ENCODE measurements around the gene SLCO6A1.

SLCO6A1 gene, protein sequence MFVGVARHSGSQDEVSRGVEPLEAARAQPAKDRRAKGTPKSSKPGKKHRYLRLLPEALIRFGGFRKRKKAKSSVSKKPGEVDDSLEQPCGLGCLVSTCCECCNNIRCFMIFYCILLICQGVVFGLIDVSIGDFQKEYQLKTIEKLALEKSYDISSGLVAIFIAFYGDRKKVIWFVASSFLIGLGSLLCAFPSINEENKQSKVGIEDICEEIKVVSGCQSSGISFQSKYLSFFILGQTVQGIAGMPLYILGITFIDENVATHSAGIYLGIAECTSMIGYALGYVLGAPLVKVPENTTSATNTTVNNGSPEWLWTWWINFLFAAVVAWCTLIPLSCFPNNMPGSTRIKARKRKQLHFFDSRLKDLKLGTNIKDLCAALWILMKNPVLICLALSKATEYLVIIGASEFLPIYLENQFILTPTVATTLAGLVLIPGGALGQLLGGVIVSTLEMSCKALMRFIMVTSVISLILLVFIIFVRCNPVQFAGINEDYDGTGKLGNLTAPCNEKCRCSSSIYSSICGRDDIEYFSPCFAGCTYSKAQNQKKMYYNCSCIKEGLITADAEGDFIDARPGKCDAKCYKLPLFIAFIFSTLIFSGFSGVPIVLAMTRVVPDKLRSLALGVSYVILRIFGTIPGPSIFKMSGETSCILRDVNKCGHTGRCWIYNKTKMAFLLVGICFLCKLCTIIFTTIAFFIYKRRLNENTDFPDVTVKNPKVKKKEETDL

DNA sequence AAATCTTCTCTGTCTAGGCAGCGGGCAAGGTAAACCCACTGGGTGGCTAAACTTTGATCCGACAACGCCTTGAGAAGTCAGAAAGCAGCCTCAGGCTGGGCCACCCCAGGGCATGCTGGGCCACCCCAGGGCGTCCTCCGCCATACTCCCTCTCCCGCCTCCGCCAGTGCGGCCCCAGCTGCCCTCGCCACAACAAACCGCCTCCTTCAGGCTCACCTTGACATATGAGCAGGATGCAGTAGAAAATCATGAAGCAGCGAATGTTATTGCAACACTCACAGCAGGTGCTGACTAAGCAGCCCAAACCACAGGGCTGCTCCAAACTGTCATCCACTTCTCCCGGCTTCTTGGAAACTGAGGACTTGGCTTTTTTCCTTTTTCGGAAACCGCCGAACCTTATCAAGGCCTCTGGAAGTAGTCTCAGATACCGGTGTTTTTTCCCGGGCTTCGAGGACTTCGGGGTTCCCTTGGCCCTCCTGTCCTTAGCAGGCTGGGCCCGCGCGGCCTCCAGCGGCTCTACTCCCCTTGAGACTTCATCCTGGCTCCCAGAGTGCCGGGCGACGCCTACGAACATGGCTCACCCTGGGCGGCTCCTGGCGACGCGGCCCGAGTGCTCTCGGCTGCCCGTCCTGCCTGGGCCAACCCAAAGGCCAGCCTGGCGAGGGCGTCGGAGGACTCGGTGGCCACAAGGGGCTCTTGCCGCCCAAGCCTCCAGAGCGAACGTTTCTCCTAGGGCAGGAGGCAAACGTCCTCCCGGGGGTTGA, at the start of gene SLCO6A1:
Gene SLCO6A1 (minus strand): TSS at position 731 of the 764 bp plus-strand sequence. CDS start 157 bp downstream, at position 574.
- Histone ChIP-seq H3K4me1 (ENCODE audit: insufficient read depth, low read length) (no peaks in the 10 kb centered on the region), H3K4me3 (ENCODE audit: low read depth in 1 of 2, low read length in 2 of 2) (no peak within 1 kb of the TSS), H3K36me3 (ENCODE audit: insufficient read depth, low read length) (no peaks in the 10 kb centered on the region), H3K9me3 (ENCODE audit: low read length) (no peaks in the 10 kb centered on the region), H3K9ac (ENCODE audit: low read length) (no peak within 1 kb of the TSS), H3K27ac (ENCODE audit: low read depth, low read length) (no peak within 1 kb of the TSS), H3K27me3 (ENCODE audit: control insufficient read depth in 1 of 2, insufficient read depth in 2 of 2, low read length in 2 of 2) (no peaks in the 10 kb centered on the region)

DNA sequence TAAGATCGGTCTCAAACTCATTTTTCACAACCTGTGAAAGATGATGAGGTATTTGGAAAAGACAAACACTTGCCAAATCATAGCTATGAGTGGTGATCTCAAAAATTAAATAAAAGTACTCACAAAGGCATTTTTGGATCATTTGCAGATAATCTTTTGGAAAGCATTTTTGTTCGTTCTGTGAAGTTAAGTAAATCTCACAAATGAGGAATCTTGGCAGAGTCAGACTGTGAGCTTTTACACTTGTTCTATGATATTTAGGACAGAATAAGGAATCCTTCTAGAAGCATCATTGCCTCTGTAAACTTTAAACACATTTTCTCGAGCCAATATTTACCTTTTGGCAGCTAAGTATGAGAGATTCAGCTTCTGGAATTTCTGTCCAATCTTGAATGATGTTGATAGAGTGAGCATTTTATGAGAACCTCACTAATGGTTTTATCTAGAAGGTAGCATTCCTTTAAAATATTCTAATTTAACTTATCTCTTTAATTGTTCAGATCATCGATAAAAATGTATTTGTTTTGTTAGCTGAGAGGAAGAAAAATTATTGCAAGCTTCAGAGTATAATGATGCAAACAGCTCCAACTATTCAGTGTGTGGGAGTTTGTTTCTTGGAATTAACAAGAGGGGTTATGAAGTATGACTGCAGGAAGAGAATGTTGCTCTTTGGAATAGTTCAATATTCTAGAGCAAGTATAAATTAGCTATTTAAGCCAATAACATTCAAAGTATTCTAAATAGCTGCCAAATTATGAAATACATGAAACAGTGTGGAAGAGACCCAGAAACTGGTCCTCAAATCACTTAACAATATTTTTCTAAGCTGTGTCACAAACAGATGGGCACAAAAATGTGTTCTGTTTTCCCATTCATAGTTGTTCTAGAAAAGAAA, 48.6 kb upstream of the SLCO6A1 start:
- Histone ChIP-seq H3K9ac (ENCODE audit: low read length) (no peak overlapping the region), H3K27me3 (ENCODE audit: control insufficient read depth in 1 of 2, insufficient read depth in 2 of 2, low read length in 2 of 2) (no peaks in the 10 kb centered on the region), H3K4me1 (ENCODE audit: insufficient read depth, low read length) (no peaks in the 10 kb centered on the region), H3K27ac (ENCODE audit: low read depth, low read length) (no peak overlapping the region), H3K36me3 (ENCODE audit: insufficient read depth, low read length) (no peaks in the 10 kb centered on the region), H3K4me3 (ENCODE audit: low read depth in 1 of 2, low read length in 2 of 2) (no peak overlapping the region), H3K9me3 (ENCODE audit: low read length) (no peaks in the 10 kb centered on the region)

DNA sequence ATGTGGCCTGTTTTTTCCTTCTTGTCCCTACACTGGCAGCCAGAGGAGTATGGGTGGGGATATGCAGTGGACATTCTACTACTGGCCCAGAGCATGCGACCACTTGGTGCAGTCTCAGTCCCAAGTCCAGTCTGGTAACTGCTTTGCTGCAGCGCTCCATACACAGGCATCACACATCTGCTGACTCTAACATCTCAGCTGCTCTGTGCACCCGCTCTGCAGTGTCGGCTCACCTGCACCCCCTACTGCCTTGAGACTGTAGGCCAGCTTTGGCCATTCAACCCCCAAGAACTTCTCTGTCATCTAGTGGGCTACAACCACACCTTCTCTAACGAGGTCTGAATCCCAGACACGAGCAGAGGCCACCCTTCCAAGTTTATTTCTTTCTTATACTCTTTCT, 46.4 kb upstream of the SLCO6A1 start:
- Histone ChIP-seq H3K27ac (ENCODE audit: low read depth, low read length) (no peak overlapping the region), H3K4me3 (ENCODE audit: low read depth in 1 of 2, low read length in 2 of 2) (no peak overlapping the region), H3K27me3 (ENCODE audit: control insufficient read depth in 1 of 2, insufficient read depth in 2 of 2, low read length in 2 of 2) (no peaks in the 10 kb centered on the region), H3K9me3 (ENCODE audit: low read length) (no peaks in the 10 kb centered on the region), H3K9ac (ENCODE audit: low read length) (no peak overlapping the region), H3K36me3 (ENCODE audit: insufficient read depth, low read length) (no peaks in the 10 kb centered on the region), H3K4me1 (ENCODE audit: insufficient read depth, low read length) (no peaks in the 10 kb centered on the region)

DNA sequence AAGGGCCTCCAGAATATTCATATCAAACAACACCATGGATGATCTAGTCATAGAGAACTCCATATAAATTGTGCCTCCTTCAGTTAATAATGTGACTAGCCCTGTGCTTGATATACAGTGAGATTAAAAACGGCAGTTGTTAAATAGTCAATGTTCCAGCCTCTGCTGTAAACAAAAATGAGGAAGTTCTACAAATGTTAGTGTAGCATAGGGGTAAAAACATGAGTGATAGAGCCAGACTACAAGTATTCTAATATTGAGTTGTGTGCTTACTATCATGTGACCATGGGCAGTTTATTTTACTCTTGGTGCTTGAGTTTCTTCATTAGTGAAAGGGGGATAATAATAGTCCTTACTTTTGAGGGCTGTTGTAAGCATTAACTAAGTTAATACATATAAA, 43.3 kb upstream of the SLCO6A1 start:
- H3K27ac ChIP-seq (ENCODE audit: low read depth, low read length) = no peak overlapping the region
- no peaks in the 10 kb centered on the region for H3K36me3 ChIP-seq (ENCODE audit: insufficient read depth, low read length)
- H3K9me3 ChIP-seq (ENCODE audit: low read length) = no peaks in the 10 kb centered on the region
- no peak overlapping the region for H3K9ac ChIP-seq (ENCODE audit: low read length)
- H3K4me1 ChIP-seq (ENCODE audit: insufficient read depth, low read length) = no peaks in the 10 kb centered on the region
- no peaks in the 10 kb centered on the region for H3K27me3 ChIP-seq (ENCODE audit: control insufficient read depth in 1 of 2, insufficient read depth in 2 of 2, low read length in 2 of 2)
- no peak overlapping the region for H3K4me3 ChIP-seq (ENCODE audit: low read depth in 1 of 2, low read length in 2 of 2)

DNA sequence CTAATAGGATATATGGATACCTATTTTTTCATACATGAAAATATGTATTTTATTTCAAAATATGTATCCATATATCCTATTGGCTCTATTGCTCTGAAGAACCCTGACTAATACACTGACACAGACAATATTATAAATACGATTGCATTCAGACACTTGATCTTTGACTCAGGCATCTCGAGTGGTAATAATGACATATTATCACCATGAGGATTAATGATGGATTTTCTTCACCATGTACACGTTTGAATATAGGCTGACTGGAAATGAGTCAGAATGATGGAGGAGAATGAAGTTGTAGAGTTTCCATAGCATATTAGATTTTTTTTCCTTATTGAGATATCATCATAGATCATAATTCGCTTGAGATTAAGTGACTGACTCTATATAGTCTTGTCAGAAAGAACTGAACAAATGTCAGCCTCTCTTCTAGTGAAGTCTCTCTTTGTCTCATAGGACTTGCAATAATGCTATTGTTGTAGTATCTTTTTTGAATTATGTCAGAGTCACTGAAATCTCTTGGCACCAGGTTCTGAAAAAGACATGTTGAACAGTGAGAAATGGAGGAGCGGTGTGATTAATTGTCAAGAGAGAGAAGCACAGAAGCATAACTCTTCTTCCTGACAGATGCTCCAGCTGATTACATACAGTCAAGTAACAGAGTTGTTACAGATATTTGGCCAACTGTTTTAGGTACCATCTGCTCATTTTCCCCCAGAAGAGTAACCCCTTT, 41.4 kb upstream of the SLCO6A1 start:
- H3K4me1 ChIP-seq (ENCODE audit: insufficient read depth, low read length) = no peaks in the 10 kb centered on the region
- no peak overlapping the region for H3K27ac ChIP-seq (ENCODE audit: low read depth, low read length)
- H3K27me3 ChIP-seq (ENCODE audit: control insufficient read depth in 1 of 2, insufficient read depth in 2 of 2, low read length in 2 of 2) = no peaks in the 10 kb centered on the region
- H3K36me3 ChIP-seq (ENCODE audit: insufficient read depth, low read length) = no peaks in the 10 kb centered on the region
- no peaks in the 10 kb centered on the region for H3K9me3 ChIP-seq (ENCODE audit: low read length)
- no peak overlapping the region for H3K4me3 ChIP-seq (ENCODE audit: low read depth in 1 of 2, low read length in 2 of 2)
- H3K9ac ChIP-seq (ENCODE audit: low read length) = no peak overlapping the region

DNA sequence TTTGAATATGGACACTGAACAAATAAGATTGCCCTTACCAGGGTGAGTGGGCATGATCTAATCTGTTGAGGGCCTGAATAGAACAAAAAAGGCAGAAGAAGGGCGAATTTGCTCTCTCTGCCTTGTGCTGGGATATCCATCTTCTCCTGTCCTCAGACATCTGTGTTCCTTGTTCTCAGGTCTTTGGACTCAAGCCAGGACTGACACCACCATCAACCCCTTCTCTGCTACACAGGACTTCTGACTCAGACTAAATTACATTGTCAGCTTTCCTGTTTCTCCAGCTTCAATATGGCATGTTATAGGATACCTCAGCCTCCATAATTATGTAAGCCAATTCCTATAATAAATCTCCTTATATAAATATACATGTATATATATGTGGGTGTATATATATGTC, 40.8 kb upstream of the SLCO6A1 start:
- Histone ChIP-seq H3K27ac (ENCODE audit: low read depth, low read length) (no peak overlapping the region), H3K4me1 (ENCODE audit: insufficient read depth, low read length) (no peaks in the 10 kb centered on the region), H3K9me3 (ENCODE audit: low read length) (no peaks in the 10 kb centered on the region), H3K36me3 (ENCODE audit: insufficient read depth, low read length) (no peaks in the 10 kb centered on the region), H3K9ac (ENCODE audit: low read length) (no peak overlapping the region), H3K27me3 (ENCODE audit: control insufficient read depth in 1 of 2, insufficient read depth in 2 of 2, low read length in 2 of 2) (no peaks in the 10 kb centered on the region), H3K4me3 (ENCODE audit: low read depth in 1 of 2, low read length in 2 of 2) (no peak overlapping the region)

DNA sequence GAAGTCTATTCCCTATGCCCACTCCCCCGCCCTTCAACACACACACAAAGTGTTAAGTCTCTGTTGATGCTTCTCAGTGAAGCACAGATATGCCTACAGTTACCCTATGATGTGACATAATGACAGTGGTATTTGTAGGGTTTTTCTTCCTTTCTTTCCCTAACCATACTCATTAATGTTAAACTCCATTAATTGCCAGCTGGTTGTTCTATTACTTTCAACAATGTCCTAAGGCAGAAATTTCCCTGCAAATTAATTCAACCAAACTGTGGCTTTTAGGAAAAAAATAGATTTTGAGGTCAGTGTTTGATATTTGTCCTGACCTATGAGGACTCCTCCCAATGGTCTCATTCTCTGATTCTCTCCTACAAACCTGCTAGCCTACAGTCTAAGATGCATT, 38.2 kb upstream of the SLCO6A1 start:
- no peaks in the 10 kb centered on the region for H3K4me1 ChIP-seq (ENCODE audit: insufficient read depth, low read length)
- no peak overlapping the region for H3K9ac ChIP-seq (ENCODE audit: low read length)
- no peaks in the 10 kb centered on the region for H3K9me3 ChIP-seq (ENCODE audit: low read length)
- no peak overlapping the region for H3K27ac ChIP-seq (ENCODE audit: low read depth, low read length)
- H3K4me3 ChIP-seq (ENCODE audit: low read depth in 1 of 2, low read length in 2 of 2) = no peak overlapping the region
- no peaks in the 10 kb centered on the region for H3K27me3 ChIP-seq (ENCODE audit: control insufficient read depth in 1 of 2, insufficient read depth in 2 of 2, low read length in 2 of 2)
- no peaks in the 10 kb centered on the region for H3K36me3 ChIP-seq (ENCODE audit: insufficient read depth, low read length)

DNA sequence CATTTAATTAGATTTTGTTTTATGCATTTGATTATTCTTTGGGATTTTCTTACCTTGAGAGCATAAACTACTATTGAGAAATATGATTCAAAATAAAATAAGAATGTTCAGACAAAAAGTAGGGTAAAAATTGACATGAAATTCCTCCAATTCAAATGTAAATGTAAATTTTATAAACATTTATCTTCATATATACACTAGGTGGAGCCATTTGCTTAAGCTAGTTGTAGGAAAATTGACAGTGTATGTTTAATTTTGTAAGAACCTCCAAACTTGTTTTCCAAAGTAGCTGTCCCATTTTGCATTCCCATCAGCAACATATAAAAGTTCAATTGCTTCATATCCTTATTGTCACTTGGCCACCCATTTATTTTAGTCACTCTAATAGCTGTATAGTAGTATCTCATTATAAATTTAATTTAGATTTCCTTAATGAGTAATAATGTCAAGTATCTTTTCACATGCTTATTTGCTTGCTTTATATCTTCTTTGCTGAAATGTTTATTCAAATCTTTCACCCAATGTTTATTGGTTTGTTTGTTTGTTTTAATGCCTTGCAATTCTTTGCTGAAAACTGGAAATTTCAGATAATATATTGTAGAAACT, 37.6 kb upstream of the SLCO6A1 start:
- H3K4me3 ChIP-seq (ENCODE audit: low read depth in 1 of 2, low read length in 2 of 2) = no peak overlapping the region
- H3K9me3 ChIP-seq (ENCODE audit: low read length) = no peaks in the 10 kb centered on the region
- no peaks in the 10 kb centered on the region for H3K36me3 ChIP-seq (ENCODE audit: insufficient read depth, low read length)
- no peaks in the 10 kb centered on the region for H3K27me3 ChIP-seq (ENCODE audit: control insufficient read depth in 1 of 2, insufficient read depth in 2 of 2, low read length in 2 of 2)
- H3K27ac ChIP-seq (ENCODE audit: low read depth, low read length) = no peak overlapping the region
- H3K9ac ChIP-seq (ENCODE audit: low read length) = no peak overlapping the region
- H3K4me1 ChIP-seq (ENCODE audit: insufficient read depth, low read length) = no peaks in the 10 kb centered on the region

DNA sequence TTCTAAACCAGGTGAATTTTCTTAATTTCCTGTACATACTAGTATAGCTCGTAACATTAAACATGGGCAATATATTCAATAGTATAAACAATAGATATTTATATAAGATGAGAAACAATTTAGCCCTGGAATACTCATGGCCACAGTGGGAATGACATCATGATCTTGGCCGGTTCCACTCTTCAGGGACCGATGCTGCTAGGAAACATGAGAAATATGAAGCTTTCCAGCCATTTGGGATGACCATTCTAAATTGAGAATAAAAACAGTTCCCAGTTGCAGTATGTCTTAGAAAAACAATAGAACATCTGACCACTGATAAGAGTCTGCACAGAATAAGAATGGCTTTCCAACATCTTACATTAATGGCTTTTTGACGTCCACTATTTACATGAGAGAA, 33.3 kb upstream of the SLCO6A1 start:
- no peaks in the 10 kb centered on the region for H3K27me3 ChIP-seq (ENCODE audit: control insufficient read depth in 1 of 2, insufficient read depth in 2 of 2, low read length in 2 of 2)
- no peak overlapping the region for H3K9ac ChIP-seq (ENCODE audit: low read length)
- no peak overlapping the region for H3K27ac ChIP-seq (ENCODE audit: low read depth, low read length)
- no peaks in the 10 kb centered on the region for H3K9me3 ChIP-seq (ENCODE audit: low read length)
- H3K36me3 ChIP-seq (ENCODE audit: insufficient read depth, low read length) = no peaks in the 10 kb centered on the region
- no peak overlapping the region for H3K4me3 ChIP-seq (ENCODE audit: low read depth in 1 of 2, low read length in 2 of 2)
- H3K4me1 ChIP-seq (ENCODE audit: insufficient read depth, low read length) = no peaks in the 10 kb centered on the region

DNA sequence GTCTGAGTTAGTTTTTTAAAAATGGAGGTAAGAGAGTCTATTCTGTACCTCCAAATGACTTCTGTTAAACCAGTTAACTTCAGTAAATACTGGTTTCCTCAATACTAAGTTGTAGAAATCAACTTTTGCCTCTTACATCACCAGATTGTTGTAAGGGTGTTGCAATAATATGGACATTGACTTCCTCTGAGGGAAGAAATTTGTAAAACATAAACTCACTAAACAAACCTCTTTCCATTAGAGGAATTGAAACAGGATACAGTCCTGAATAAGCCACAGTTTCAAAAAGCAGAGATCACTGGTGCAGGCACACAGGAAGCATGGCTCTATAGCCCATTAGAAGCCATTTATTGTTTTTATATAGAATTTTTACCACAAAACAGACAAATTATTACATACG, 32.7 kb upstream of the SLCO6A1 start:
- H3K9ac ChIP-seq (ENCODE audit: low read length) = no peak overlapping the region

More for the DNA sequence above, 32.7 kb upstream of the SLCO6A1 start:
- Histone ChIP-seq H3K27ac (ENCODE audit: low read depth, low read length) (no peak overlapping the region), H3K27me3 (ENCODE audit: control insufficient read depth in 1 of 2, insufficient read depth in 2 of 2, low read length in 2 of 2) (no peaks in the 10 kb centered on the region), H3K9me3 (ENCODE audit: low read length) (no peaks in the 10 kb centered on the region), H3K36me3 (ENCODE audit: insufficient read depth, low read length) (no peaks in the 10 kb centered on the region), H3K4me3 (ENCODE audit: low read depth in 1 of 2, low read length in 2 of 2) (no peak overlapping the region), H3K4me1 (ENCODE audit: insufficient read depth, low read length) (no peaks in the 10 kb centered on the region)

Measured in muscle layer of colon (tissue), 2 donors.